Measurements from ENCODE around the gene SLC35F2. TPM values are rescaled to one million over a fixed set of nuclear protein-coding genes. Genes with fewer than 3 reads are reported as not detected.
"Not testable (repeated sequence)": the region's sequence is repeated elsewhere in the genome, so short reads cannot be mapped to it uniquely, and the experiment has no call there.

SLC35F2 gene
- total RNA-seq, 2 experiments from 2014 or later = 24.5 to 25.5 TPM

DNA sequence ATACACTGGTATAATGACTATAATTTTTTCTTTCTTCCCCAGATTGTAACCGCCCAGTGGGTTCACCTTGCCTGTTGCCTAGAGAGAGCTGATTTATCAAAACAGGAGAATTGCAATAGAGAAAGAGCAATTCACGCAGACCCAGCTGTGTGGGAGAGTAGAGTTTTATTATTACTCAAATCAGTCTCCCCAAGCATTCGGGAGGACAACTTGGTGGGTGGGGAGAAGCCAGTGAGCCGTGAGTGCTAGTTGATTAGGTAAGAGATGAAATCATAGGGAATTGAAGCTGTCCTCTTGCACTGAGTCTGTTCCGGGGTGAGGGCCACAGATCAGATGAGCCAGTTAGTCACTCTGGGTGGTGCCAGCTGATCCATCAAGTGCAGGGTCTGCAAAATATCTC is 73.2 kb downstream of the SLC35F2 start:
- Mint-ChIP-seq H3K36me3 (ENCODE audit: low read depth) (peaks cover 3% of the 10 kb centered on the region), H3K27ac (no peak overlapping the region)
- intact Hi-C loops (cut with DNase I, micrococcal nuclease) = loop anchor here in 1 of 2 experiments (2.0 kb wide), 1 partner anchor 55 kb away; no protein-coding TSS in a partner anchor

DNA sequence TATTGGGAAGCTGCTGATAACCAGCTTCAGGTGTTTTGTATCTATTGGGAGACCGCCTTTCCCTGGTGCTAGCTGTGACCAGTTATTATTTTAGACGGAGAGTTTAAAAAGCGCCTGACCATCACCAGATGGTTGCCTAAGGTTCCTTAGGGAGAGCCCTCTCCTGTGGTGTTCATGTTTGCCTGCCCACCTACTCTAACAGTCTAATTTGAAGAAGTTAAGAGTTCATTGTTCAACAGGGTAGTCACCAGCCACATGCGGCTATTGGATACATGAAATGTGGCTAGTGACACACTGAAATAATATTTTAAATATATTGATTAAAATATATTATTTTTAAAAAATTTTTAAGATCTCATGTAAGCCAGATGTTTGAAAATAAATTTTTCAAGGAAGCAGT is 75.5 kb downstream of the SLC35F2 start:
- Mint-ChIP-seq H3K4me3 (no peak overlapping the region), H3K36me3 (ENCODE audit: low read depth) (no peaks in the 10 kb centered on the region), H3K27ac (no peak overlapping the region), H3K27me3 (peaks cover 3% of the 10 kb centered on the region), H3K4me1 (peaks cover 10% of the 10 kb centered on the region), H3K9me3 (ENCODE audit: low read depth) (no peaks in the 10 kb centered on the region)
- POLR2A ChIA-PET = interaction anchor here (0.6 kb wide), 1 partner anchor 92 kb away, joined by 3 read pairs; no protein-coding TSS in a partner anchor
- intact Hi-C loops (cut with DNase I, micrococcal nuclease) = no loop called here
- ATAC-seq = no peak
- CTCF ChIA-PET = no interaction called here
- DNase-seq = no peak

More for the DNA sequence above, 73.2 kb downstream of the SLC35F2 start:
- POLR2A ChIA-PET = interaction anchor here (0.5 to 1.3 kb wide), 2 partner anchors 11 to 16 kb away, joined by 5 to 8 read pairs; no protein-coding TSS in a partner anchor
- peak; percentile 67 for DNase-seq
- Mint-ChIP-seq H3K27me3 (no peaks in the 10 kb centered on the region), H3K4me3 (no peak overlapping the region), H3K9me3 (ENCODE audit: low read depth) (no peaks in the 10 kb centered on the region), H3K4me1 (peaks cover 10% of the 10 kb centered on the region)
- ATAC-seq = peak; percentile 96
- CTCF ChIA-PET = interaction anchor here (0.9 kb wide), 2 partner anchors 12 to 14 kb away, joined by 3 read pairs; no protein-coding TSS in a partner anchor

DNA sequence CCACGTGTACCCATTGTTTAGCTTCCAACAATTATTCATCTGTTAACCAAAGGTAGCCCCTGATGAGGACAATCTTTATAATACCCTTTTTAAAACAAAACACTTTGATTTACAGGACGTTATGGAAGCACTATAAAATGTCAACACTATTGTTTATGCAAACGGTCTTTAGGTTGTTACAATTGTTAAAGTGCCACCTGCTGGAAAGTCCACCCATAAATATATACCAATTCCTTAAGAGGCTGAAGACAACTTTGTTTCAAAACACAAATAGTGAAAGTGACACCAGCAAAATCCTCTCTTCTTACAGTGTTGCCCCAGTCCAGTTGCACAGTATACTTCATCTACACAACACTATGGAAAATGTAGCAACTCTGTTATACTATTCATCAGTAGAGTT is 77.8 kb downstream of the SLC35F2 start:
- Mint-ChIP-seq H3K36me3 (ENCODE audit: low read depth) (no peaks in the 10 kb centered on the region), H3K4me1 (peaks cover 10% of the 10 kb centered on the region), H3K27me3 (peaks cover 3% of the 10 kb centered on the region), H3K9me3 (ENCODE audit: low read depth) (no peaks in the 10 kb centered on the region), H3K4me3 (no peak overlapping the region), H3K27ac (no peak overlapping the region)
- ATAC-seq (no peak), DNase-seq (no peak)
- ChIA-PET CTCF (interaction anchor here (0.8 kb wide), 1 partner anchor 40 kb away, joined by 3 read pairs; no protein-coding TSS in a partner anchor), POLR2A (no interaction called here)
- intact Hi-C loops (cut with DNase I, micrococcal nuclease) = no loop called here

DNA sequence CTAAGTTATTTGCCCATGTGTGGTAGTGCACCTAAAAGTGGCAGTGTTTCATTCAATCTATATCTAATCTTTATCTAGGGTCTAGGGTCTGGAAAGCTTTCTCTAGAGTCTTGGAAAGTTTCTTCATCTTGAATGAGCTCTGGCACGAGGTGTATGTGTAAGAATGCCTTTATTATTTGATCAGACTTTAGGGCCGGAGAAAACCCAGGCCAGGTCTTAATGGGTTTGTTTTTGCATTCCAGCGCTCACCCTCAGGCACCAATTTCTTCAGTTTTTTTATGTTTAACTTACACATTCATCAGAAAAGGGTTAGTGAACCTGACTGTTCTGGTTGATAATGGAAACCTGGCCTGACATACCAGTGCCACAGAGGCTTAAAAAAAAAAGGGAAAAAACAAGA is 78.5 kb downstream of the SLC35F2 start:
- H3K9me3 Mint-ChIP-seq (ENCODE audit: low read depth) = no peaks in the 10 kb centered on the region
- no peak overlapping the region for H3K27ac Mint-ChIP-seq
- peaks cover 3% of the 10 kb centered on the region for H3K27me3 Mint-ChIP-seq
- H3K36me3 Mint-ChIP-seq (ENCODE audit: low read depth) = no peaks in the 10 kb centered on the region
- no peak overlapping the region for H3K4me3 Mint-ChIP-seq
- peaks cover 3% of the 10 kb centered on the region for H3K4me1 Mint-ChIP-seq
- intact Hi-C loops (cut with DNase I, micrococcal nuclease) = no loop called here
- no peak for DNase-seq
- CTCF ChIA-PET = interaction anchor here (0.8 kb wide), 1 partner anchor 39 kb away, joined by 3 read pairs; no protein-coding TSS in a partner anchor
- no peak for ATAC-seq
- POLR2A ChIA-PET = no interaction called here

DNA sequence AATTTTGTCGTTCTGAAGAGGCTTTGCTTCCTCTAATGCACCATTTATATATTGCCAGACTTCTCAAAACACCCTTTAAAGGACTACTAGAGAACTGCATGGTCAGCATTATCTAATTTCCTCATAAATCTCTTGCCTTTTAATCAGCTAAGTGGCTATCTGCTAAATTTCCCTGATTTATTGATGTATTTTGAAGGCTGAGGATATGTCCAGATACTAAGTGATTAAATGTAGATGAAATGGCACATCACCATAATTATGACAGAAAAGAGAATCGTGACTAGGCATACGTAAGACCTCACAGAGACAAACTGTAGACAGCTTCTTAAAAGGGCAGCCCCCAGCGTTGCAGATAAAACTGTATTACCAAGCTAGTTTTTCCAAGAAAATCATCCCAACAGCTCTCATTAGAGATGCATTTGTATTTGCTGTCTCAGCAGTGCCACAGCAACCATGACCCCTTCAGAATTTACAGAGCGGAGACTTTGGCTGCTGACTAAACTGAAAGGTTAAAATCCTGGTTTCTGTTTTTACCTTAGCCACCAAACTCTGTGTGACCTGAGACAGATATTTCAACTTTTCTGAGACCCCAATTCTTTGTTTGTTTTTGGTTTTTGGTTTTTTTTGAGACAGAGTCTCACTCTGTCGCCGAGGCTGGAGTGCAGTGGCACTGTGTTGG is 79.6 kb downstream of the SLC35F2 start:
- ChIA-PET CTCF (interaction anchor here (0.8 to 1.6 kb wide), 5 partner anchors 10 to 234 kb away, joined by 3 to 6 read pairs (median 3); no protein-coding TSS in a partner anchor), POLR2A (no interaction called here)
- intact Hi-C loops (cut with DNase I, micrococcal nuclease) = no loop called here
- DNase-seq (no peak), ATAC-seq (no peak)
- no peaks in the 10 kb centered on the region for H3K9me3 Mint-ChIP-seq (ENCODE audit: low read depth)
- no peak overlapping the region for H3K4me3 Mint-ChIP-seq
- H3K36me3 Mint-ChIP-seq (ENCODE audit: low read depth) = no peaks in the 10 kb centered on the region
- no peaks in the 10 kb centered on the region for H3K4me1 Mint-ChIP-seq
- peaks cover 3% of the 10 kb centered on the region for H3K27me3 Mint-ChIP-seq
- no peak overlapping the region for H3K27ac Mint-ChIP-seq

DNA sequence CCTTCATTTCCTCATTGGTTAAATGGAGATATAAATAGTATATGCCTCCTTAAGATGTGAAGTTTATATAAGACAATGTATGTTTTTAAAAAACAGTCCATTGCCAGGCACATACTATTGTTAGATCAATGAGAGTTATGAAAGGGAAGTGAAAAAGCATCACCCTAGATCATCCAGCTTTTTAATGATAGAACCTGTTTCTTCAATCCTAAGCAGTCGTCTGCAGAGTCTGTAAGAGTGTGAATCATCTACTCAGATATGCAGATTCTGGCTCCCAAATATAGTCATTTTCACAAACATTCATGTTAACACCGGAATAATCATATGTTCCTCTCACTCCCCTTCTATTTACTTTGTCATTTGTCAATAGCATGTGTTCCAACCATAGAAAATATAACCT is 81.5 kb downstream of the SLC35F2 start:
- Mint-ChIP-seq H3K36me3 (ENCODE audit: low read depth) (no peaks in the 10 kb centered on the region), H3K4me1 (no peaks in the 10 kb centered on the region), H3K4me3 (no peak overlapping the region), H3K9me3 (ENCODE audit: low read depth) (no peaks in the 10 kb centered on the region), H3K27me3 (peaks cover 7% of the 10 kb centered on the region), H3K27ac (no peak overlapping the region)
- ChIA-PET CTCF (interaction anchor here (0.5 kb wide), 1 partner anchor 107 kb away, joined by 4 read pairs; no protein-coding TSS in a partner anchor), POLR2A (no interaction called here)
- intact Hi-C loops (cut with DNase I, micrococcal nuclease) = no loop called here
- DNase-seq (no peak), ATAC-seq (no peak)

DNA sequence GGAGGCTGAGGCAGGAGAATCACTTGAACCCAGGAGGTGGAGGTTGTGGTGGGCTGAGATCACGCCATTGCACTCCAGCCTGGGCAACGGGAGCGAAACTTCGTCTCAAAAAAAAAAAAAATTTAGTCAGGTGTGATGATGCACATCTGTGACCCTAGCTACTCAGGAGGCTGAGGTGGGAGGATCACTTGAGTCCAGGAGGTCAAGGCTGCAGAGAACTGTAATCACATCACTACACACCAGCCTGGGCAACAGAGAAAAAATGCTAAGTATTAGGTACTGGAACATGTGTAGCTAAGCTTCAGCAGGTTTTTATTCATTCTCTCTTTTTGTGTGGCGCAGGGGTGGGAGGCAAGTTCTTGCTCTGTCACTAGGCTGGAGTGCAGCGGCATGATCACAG is 82.5 kb downstream of the SLC35F2 start:
- no peak for ATAC-seq
- H3K27ac Mint-ChIP-seq = no peak overlapping the region

DNA sequence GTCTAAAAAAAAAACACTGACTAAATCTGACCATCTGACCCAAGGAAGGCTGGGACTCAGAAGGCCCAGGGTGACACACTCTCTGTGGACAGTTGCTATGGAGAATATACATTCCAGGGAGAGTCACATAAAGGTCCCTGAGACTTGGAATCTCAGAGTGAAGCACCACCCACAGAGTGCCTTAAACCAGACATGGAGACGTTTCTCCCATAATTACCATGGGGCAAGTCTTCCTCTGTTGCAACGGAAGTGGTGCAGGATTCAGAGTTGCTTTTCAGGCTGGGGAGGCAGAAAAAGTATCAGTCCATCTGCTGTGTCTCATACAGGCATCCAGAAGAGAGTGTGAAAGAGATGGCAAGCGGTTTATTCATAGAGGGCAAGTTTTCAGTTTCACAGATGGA is 88.0 kb downstream of the SLC35F2 start:
- H3K9me3 Mint-ChIP-seq (ENCODE audit: low read depth) = no peaks in the 10 kb centered on the region
- intact Hi-C loops (cut with DNase I, micrococcal nuclease) = loop anchor here (2.0 to 5.0 kb wide), 3 partner anchors 30 to 208 kb away; no protein-coding TSS in a partner anchor
- H3K36me3 Mint-ChIP-seq (ENCODE audit: low read depth) = no peaks in the 10 kb centered on the region
- ATAC-seq (peak; percentile 35), DNase-seq (no peak)
- no peak overlapping the region for H3K4me3 Mint-ChIP-seq
- ChIA-PET POLR2A (no interaction called here), CTCF (interaction anchor here (0.6 to 2.0 kb wide), 12 partner anchors 9 to 221 kb away, joined by 3 to 9 read pairs (median 3); no protein-coding TSS in a partner anchor)
- peaks cover 6% of the 10 kb centered on the region for H3K27me3 Mint-ChIP-seq
- no peak overlapping the region for H3K27ac Mint-ChIP-seq
- peaks cover 9% of the 10 kb centered on the region for H3K4me1 Mint-ChIP-seq

More for the DNA sequence above, 82.5 kb downstream of the SLC35F2 start:
- intact Hi-C loops (cut with DNase I, micrococcal nuclease) = no loop called here
- H3K4me3 Mint-ChIP-seq = no peak overlapping the region
- no peaks in the 10 kb centered on the region for H3K4me1 Mint-ChIP-seq
- POLR2A ChIA-PET = no interaction called here
- H3K9me3 Mint-ChIP-seq (ENCODE audit: low read depth) = no peaks in the 10 kb centered on the region
- H3K27me3 Mint-ChIP-seq = peaks cover 7% of the 10 kb centered on the region
- no peaks in the 10 kb centered on the region for H3K36me3 Mint-ChIP-seq (ENCODE audit: low read depth)
- CTCF ChIA-PET = no interaction called here
- no peak for DNase-seq

DNA sequence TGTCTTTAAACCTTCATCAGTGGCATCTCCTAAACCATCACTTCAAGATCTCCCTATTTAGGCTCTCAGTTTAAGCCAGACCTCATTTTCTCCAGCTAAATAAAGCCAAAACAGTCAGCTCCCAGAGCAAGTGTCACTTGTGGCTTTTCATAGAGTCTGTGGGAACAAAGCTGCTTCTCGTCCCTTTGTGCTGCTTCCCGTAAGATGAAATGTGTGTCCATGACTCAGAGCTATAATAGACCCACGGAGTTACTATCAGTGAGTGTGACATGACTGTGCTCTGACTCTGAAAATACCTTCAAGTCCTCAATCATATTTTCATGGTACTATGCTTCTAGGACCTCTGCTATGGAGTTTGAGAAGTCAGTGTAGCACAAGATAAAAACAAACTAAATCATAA is 89.4 kb downstream of the SLC35F2 start:
- H3K27ac Mint-ChIP-seq = peak overlapping the region; percentile 6
- ChIA-PET POLR2A (interaction anchor here (1.1 kb wide), 1 partner anchor 16 kb away, joined by 5 read pairs; no protein-coding TSS in a partner anchor), CTCF (interaction anchor here (0.6 to 1.5 kb wide), 6 partner anchors 10 to 461 kb away, joined by 3 to 4 read pairs (median 4); partner anchors contain the start of gene CUL5)
- intact Hi-C loops (cut with DNase I, micrococcal nuclease) = no loop called here
- peaks cover 9% of the 10 kb centered on the region for H3K4me1 Mint-ChIP-seq
- ATAC-seq = peak; percentile 86
- H3K9me3 Mint-ChIP-seq (ENCODE audit: low read depth) = no peaks in the 10 kb centered on the region
- no peak overlapping the region for H3K4me3 Mint-ChIP-seq
- H3K36me3 Mint-ChIP-seq (ENCODE audit: low read depth) = no peaks in the 10 kb centered on the region
- H3K27me3 Mint-ChIP-seq = peaks cover 10% of the 10 kb centered on the region
- peak; percentile 23 for DNase-seq

DNA sequence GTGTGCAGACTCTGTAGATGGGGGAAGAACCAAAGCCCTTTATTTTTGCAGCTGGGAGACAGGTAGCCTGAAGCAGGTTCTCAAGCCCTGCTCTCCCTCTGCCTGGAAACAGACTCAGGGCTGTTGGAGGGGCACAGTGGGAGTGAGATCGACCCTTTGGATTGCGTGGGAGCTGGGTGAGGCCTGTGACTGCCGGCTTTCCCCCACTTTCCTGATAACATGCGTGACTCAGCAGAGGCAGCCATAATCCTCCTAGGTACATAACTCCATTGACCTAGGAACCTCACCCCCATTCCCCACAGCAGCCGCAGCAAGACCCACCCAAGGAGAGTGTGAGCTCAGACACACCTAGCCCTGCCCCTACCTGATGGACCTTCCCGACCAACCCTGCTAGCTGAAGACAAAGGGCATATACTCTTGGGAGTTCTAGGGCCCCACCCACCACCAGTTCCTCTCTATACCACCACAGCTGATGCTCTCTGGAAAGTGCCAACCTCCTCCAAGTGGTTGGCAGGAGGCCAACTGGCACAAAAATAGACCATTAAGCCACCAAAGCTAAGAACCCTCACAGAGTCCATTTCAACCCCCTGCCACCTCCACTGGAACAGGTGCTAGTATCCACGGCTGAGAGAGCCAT is 99.8 kb downstream of the SLC35F2 start:
- intact Hi-C loops (cut with DNase I, micrococcal nuclease); POLR2A ChIA-PET; ATAC-seq; DNase-seq; H3K4me1 Mint-ChIP-seq; H3K27ac Mint-ChIP-seq; H3K9me3 Mint-ChIP-seq (ENCODE audit: low read depth); H3K4me3 Mint-ChIP-seq; H3K36me3 Mint-ChIP-seq (ENCODE audit: low read depth): not testable (repeated sequence)
- H3K27me3 Mint-ChIP-seq = peaks cover 30% of the 10 kb centered on the region
- CTCF ChIA-PET = interaction anchor here (0.7 to 1.5 kb wide), 5 partner anchors 10 to 74 kb away, joined by 3 to 4 read pairs (median 4); no protein-coding TSS in a partner anchor

DNA sequence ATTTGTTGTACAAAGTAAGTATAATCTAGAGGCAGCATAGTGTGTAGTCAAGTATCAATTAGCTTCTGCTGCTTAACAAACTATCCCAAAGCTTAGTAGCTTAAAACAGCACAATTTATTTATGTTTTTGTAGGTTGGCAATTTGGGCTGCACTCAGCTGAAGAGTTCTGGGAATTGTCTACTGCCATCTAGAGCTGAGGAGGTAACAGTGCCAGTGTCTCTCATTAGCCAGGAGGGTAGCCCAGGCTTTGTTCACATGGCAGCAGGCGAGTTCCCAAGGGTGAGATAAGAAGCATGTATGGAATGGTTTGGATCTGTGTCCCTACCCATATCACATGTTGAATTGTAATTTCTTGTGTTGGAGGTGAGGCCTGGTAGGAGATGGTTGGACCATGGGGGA is 100.9 kb downstream of the SLC35F2 start:
- ATAC-seq (no peak), DNase-seq (no peak)
- no peaks in the 10 kb centered on the region for H3K9me3 Mint-ChIP-seq (ENCODE audit: low read depth)
- intact Hi-C loops (cut with DNase I, micrococcal nuclease) = no loop called here
- POLR2A ChIA-PET = interaction anchor here (0.6 kb wide), 1 partner anchor 146 kb away, joined by 4 read pairs; no protein-coding TSS in a partner anchor
- H3K27me3 Mint-ChIP-seq = peaks cover 23% of the 10 kb centered on the region
- CTCF ChIA-PET = interaction anchor here (0.6 to 1.5 kb wide), 3 partner anchors 9 to 16 kb away, joined by 3 to 4 read pairs (median 3); no protein-coding TSS in a partner anchor
- no peaks in the 10 kb centered on the region for H3K36me3 Mint-ChIP-seq (ENCODE audit: low read depth)
- no peak overlapping the region for H3K4me3 Mint-ChIP-seq
- no peak overlapping the region for H3K27ac Mint-ChIP-seq
- no peaks in the 10 kb centered on the region for H3K4me1 Mint-ChIP-seq
